GM18508 (cell line): Measurements from ENCODE around the gene CAMKK2.
"Not testable (repeated sequence)": the region's sequence is repeated elsewhere in the genome, so short reads cannot be mapped to it uniquely, and the experiment has no call there.

ENCODE experiments used
- ATAC-seq: cut with Tn5 transposase; IDR thresholded peaks from one replicate; pipeline ENCODE4 v1.9.1; 2021; ENCODE audit warnings: moderate number of reproducible peaks; ENCODE audit not compliant: insufficient read depth, unreplicated experiment

The CAMKK2 gene

GRCh38 chr12:121281116-121281515 is 15.4 kb downstream of the CAMKK2 start:
- not testable (repeated sequence) for ATAC-seq

DNA sequence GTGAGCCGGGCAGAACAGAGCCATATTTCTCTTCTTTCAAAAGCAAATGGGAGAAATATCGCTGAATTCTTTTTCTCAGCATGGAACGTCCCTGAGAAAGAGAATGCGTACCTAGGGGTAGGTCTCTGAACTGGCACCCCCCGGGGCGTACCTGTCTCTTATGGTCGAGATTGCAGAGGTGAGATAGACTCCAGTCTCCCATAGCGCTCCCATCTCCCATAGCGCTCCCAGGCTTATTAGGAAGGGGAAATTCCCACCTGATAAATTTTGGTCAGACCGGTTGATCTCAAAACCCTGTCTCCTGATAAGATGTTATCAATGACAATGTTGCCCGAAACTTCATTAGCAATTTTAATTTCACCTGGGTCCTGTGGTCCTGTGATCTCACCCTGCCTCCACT is 16.0 kb downstream of the CAMKK2 start:
- not testable (repeated sequence) for ATAC-seq

- no peak for ATAC-seq
Measured at GRCh38 chr12:121279507-121279915, 17.0 kb downstream of the CAMKK2 start.

DNA sequence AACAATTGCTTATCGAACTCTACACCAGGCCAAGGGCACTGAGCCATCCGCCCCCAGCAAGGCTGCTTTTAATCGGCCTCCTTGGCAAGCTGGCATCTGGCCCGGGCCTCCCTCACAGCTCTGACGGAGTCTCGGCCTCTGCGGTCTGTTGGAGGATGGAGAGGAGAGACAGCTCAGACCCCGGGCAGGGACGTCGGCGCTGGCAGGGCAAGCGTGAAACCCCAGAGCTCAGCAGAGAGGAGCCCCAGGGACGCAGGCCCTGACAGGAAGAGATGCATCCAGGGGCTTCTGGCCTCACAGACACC is 17.5 kb downstream of the CAMKK2 start:
- no peak for ATAC-seq

GRCh38 chr12:121278169-121279070 is 18.1 kb downstream of the CAMKK2 start:
- ATAC-seq = no peak

DNA sequence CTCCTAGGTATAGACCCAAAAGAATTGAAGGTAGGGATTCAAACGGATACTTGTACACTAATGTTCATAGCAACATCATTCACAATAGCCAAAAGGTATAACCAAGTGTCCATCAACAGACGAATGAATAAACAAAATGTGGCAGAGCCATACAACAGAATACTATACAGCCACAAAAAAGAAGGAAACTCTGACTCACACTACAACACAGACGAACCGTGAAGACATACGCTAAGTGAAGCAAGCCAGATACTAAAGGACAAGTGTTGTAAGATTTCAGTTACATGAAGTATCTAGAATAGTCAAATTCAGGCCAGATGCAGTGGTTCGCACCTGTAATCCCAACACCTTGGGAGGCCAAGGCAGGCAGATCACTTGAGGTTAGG is 19.1 kb downstream of the CAMKK2 start:
- no peak for ATAC-seq

DNA sequence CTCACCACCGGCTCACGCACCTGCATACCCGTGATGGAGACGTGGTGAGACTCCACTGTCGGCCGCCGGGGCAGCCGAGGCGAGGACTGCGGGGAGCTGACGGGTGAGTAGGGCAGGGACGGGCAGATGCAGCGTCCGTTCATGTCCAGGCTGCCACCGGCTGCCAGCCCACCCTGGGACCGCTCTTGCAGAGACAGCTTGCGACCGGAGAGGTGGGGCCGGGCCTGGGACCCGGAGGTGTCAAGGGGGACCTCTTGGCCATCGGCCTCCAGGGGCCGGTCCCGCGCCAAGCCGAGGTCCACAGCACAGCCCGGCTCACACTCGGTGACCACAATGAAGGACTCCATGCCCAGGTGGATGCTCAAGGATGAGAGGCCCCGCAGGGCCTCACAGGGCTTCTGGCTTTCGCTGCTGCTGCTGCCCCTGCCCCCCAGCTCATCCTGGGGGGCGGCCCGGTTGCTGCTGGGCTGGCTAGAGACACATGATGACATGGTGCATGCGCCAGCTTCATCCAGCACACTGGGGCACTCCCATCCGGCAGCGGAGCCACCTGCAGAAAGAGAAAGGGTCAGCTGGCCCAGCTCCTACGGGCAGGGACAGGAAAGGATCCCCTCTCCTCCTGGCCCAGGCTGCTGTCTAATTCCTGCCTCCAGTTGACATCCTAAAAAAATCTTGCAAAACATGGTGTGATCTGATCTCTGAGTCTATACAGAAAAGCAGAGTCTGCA is 22.3 kb downstream of the CAMKK2 start:
- ATAC-seq = no peak

DNA sequence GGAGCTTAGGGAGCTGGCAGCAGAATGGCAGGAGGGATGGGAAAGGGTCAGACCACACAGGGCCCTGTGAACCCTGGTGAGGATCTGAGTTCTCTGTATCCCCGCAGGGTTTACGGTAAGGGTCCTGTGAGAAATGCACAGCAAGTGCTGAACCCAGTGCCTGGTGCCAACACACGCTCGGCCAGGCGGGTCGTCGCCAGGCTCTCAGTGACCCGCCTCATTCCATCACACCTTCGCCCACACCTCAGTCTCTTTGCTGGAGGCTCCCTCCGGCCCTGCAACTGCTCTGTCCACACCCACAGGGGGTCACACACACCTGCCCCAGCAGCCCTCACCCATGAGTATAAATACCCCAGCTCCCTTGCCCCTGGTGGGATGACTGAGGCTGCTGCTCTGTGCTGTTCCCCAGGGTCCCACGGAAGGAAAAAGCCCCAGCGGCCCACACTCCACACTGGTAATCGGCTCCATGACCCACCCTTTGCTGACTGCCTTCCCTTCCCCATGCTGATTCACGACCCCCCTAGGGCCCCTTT is 23.1 kb downstream of the CAMKK2 start:
- ATAC-seq = no peak

- ATAC-seq = no peak
Measured at GRCh38 chr12:121267822-121268221, 28.7 kb downstream of the CAMKK2 start.

DNA sequence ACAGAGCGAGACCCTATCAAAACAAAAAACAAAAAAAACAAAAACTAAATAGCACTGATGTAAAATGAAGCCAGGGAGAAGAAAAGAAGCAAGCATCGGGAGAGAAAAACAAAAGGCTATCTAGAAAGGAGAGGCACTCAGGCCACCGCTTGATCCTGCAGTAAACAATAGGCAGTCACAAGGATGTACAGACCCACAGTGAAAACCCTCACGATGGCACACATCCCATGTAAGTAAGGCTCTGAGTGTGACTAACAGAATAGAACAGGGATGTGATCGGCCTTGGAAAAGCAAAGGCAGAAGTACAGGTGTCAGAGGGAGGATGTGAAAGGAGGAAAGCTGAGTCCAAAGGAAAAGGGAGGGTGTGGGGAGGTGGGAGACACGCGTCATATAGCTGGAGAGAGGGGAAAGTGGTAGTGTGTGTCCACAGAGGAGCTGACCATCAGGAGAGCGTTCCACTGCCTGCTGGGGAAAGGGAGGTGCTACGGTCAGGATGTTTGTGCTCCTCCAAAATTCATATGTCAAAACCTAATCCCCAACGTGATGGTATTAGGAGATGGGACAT is 31.5 kb downstream of the CAMKK2 start:
- ATAC-seq = no peak

DNA sequence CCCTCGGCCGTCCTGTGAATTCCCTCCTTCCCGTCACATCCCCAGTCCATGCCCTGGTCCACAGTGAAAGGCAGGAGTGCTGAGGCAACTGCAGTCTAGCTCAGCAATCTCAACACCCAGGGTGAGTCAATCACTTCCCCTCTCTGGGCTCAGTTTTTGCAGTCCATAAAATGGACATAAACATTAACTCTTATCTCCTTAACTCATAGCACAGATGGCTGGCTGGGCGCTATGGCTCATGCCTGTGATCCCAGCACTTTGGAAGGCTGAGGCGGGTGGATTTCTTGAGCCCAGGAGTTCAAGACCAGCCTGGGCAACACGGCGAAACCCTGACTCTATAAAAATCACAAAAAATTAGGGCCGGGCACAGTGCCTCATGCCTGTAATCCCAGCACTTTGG is 32.4 kb downstream of the CAMKK2 start:
- no peak for ATAC-seq

- no peak for ATAC-seq
Measured at GRCh38 chr12:121263206-121263935, 33.1 kb downstream of the CAMKK2 start.

- ATAC-seq = no peak
Measured at GRCh38 chr12:121261398-121261797, 35.1 kb downstream of the CAMKK2 start.

- no peak for ATAC-seq
Measured at GRCh38 chr12:121260091-121260490, 36.4 kb downstream of the CAMKK2 start.

DNA sequence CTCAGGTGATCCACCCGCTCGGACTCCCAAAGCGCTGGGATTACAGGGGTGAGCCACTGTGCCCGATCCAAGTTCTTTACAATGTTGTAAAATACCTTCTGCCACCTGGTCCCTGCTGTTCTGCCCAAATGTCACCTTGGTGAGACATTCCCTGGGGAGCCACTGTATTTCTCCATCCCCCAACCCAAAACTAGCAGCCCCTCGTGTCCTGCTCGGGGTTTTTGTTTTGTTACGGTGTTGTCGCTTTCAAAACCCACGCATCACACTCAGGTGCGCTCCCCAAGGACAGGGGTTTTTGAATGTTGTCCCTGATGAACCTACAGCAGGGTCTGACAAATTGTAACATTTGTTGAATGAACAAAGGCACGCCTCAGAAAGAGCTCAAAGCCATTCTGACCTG is 37.4 kb downstream of the CAMKK2 start:
- no peak for ATAC-seq

GRCh38 chr12:121257704-121258449 is 38.6 kb downstream of the CAMKK2 start:
- not testable (repeated sequence) for ATAC-seq

GRCh38 chr12:121255433-121255832 is 41.1 kb downstream of the CAMKK2 start:
- no peak for ATAC-seq

DNA sequence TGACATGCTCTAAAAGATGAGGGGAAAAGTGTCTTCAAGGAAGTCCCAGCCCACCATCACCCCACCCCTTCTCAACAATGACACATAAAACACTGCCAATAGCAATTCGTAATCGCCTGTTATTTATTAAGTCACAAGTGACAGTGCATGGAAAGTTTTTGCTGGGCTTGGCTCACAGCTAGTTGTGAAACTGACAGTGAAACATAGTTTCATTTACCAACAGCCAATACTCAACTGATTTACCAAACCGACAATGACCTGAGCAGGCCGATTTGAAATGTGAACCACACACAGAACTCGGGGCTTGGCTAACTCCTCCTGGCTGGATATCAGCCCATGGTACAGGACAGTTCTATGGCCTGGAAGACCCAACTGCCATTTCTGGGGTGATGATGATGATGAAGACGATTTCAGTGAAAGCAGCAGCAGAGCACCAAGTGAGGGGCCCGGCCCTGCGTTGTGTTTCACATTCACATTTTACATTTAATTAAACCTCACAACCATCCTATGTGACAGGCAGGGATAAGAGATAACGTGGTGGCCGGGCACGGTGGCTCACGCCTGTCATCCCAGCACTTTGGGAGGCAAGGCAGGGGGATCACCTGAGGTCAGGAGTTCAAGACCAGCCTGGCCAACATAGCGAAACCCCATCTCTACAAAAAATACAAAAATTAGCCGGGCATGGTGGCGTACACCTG is 42.7 kb downstream of the CAMKK2 start:
- no peak for ATAC-seq

DNA sequence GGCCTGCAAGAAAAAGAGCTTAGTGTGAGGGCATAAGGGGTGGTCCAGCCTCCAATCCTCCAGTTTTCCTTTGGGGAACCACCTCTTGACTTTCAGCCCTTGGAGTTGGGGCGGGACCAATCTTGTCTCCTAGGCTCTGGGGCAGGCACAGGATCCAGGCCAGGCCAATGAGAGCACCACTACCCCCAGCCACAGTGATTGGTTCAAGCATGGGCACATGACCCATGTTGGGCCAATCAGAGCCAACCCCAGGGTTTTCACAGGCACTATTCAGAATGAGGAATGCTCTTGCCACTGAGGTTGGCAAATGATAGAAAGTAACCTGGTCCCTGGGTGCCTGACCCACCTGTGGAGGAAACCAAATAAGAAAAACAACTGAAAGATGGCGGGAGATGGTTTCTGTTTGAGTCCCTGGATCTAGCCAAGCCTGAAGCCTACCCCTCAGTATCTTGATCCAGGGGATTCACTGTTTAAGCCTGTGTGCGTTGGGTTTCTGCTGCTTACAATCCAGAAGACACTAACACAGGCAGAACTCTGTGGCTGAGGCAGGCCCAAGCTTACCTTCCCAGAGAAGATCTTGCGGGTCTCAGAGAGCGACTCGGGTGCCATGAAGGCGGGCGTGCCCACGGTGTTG is 43.7 kb downstream of the CAMKK2 start:
- no peak for ATAC-seq
